ENCODE results near the gene ALLC.
"Not testable (repeated sequence)": the region's sequence is repeated elsewhere in the genome, so short reads cannot be mapped to it uniquely, and the experiment has no call there.

The ALLC gene

DNA sequence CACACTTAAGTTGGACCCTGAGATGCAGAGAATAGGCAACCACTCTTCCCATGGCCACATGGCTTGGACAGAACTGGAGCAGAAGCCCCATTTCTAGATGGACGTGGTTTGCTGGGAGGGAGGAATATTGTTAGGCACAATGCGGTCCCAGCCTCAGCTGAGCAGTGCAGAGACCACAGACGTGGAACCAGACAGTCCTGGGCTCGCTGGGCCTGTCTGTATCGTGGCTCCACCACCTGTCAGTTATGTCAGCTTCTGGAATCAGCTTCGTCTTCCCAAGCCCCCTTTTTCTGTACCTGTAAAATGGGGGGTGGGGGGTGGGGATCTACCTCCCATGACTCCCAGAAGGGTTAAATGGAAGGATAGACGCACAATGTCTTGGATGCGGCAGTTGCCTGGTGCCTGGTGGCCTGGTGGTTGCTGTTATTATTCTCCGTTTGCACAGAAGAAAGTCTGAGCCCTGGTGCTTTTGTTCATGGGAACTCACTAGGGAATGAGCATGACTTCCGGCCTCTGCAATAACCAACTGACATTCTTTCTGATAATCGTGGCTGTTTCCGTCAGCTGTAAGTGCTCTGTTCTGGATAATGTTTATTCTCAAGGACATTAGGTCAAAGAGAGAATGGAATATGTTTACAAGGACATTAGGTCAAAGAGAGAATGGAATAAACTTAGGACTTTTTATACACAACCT lies 31.7 kb upstream of the ALLC start:
- DNase-seq (ENCODE audit: low read depth in 3 of 3, low spot score in 1 of 3), result no peak

DNA sequence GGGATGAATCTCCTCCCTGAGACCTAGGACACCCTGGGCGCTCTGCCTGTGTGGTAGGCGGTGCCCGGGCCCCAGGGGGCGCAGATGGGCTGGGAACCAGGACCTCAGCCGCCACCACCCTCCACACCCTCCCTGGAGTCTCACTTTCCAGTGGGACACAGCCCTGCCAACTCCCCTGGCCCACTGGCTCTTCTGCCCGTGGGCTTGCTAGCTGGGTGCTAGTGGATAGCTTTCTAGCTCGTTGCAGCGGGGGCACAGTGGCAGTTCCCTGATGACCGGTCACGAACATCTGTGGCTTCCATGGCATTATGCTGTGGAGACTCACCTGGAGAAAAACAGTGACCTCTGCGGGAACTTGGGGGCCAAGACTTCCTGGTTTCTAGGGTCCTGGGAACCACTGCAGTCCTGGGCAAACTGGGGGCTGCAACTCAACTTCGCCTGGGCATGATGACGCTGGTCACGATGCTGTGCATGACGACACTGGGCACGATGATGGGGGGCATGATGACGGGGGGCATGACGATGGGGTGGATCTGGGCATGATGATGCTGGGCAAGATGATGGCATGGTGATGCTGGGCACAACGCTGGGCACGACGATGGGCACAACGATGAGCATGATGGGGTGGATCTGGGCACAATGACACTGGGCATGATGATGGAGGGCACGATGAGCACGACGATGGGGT lies 31.0 kb upstream of the ALLC start:
- no peak for DNase-seq (ENCODE audit: low read depth in 3 of 3, low spot score in 1 of 3)

DNA sequence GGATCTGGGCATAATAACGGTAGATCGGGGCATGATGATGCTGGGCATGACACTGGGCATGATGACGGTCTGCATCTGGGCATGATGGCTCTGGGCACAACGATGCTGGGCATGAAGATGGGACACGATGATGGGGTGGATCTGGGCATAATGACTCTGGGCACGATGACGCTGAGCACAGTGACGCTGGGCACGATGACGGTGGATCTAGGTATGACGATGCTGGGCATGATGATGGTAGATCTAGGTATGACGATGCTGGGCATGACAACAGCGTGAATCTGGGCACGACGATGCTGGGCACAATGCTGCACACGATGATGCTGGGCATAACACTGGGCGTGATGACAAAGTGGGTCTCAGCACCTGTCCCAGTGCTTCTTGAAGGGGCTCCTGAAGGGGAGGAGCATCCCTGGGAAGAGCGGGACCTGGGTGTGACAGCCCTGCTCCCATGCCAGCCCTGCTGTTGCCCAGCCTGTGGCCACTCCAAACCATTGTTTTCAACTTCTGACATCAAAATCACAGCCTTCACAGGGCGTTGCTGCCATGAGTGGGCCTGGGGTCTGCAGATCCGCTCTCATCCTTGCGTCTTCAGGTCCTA lies 30.4 kb upstream of the ALLC start:
- DNase-seq (ENCODE audit: low read depth in 3 of 3, low spot score in 1 of 3), result no peak

DNA sequence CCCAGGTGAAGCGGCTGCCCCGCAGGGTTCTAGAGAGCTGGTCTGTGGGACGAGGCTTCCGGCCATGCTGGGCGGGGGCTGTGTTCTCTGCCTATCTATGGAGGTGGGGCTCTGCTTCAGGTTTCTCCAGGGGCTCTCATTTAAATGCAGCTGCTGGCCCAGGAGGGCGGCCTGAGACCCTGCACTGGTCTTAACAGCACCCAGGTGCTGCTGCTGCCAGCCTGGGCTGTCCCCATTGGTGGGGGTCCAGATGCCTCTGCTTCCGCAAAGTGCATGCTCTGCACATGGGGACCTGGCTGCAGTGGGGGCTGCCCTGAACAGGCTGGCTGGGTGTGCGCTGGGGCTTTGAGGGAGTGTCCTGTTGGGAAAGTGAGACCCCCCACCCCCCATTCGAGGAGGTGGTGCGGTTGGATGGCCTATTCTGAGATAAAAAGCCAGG lies 29.7 kb upstream of the ALLC start:
- DNase-seq (ENCODE audit: low read depth in 3 of 3, low spot score in 1 of 3), result no peak

DNA sequence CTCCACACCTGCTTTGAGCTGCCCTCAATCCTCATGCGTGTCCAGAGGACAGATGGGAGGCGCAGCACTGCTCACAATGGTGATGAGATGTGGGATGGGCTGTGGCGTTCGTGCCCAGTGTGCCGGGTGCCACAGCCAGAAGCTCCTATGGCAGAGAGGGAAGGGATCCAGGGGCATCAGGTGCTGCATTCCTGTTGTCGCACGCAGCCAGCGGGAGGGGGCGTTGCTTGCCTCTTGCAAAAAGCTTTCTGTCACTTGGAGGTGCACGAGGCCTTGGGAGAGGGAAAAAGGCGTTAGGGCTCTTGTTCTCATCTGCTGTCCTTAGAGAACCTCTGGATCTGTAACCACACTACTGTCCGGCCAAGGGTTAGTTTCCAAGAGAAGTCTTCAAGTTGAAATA lies 29.2 kb upstream of the ALLC start:
- DNase-seq (ENCODE audit: low read depth in 3 of 3, low spot score in 1 of 3), result no peak

DNA sequence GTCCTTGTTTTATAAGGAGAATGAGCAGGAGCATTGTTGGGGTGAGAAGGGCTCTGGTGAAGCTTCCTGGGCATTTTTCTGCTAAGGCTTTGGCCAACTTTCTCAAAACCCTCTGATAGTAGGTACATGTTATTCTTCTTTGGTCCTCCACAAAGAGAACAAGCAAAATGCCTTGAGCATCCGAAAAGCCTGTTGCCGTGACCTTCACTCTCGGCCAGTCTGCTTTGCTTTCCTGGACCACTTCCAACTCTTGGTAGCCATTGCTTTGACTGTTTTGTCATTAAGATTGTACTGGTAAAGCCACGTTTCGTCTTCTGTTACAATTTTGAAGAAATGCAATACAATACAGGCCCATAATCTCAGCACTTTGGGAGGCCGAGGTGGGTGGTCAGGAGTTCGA lies 27.4 kb upstream of the ALLC start:
- DNase-seq (ENCODE audit: low read depth in 3 of 3, low spot score in 1 of 3), result no peak

DNA sequence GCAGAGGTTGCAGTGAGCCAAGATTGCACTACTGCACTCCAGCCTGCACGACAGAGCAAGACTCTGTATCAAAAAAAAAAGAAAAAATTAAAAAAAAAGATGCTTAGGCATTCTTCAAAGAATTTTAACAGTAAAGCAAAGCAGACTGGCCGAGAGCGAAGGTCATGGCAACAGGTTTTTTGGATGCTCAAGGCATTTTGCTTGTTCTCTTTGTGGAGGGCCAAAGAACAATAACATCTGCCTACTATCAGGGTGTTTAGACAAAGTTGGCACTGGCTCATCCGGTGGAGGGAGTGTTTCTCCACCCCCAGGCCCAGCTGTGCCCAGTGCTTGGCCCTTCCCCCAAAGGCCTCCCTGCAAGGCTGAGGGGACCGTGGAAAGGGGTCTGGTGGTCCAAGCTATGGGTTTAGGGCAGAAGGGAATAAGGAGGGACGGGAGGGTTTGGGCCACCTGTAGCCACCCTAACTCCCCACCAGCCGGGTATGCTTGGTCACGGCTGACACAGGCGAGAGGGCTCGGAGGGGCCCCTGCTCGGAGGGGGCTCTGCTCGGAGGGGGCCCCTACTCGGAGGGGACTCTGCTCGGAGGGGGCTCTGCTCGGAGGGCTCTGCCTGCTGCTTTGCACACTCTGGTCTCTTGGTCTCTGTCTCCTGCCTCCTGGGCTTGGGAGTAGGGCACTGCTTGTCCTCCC lies 26.7 kb upstream of the ALLC start:
- DNase-seq (ENCODE audit: low read depth in 3 of 3, low spot score in 1 of 3), result no peak

DNA sequence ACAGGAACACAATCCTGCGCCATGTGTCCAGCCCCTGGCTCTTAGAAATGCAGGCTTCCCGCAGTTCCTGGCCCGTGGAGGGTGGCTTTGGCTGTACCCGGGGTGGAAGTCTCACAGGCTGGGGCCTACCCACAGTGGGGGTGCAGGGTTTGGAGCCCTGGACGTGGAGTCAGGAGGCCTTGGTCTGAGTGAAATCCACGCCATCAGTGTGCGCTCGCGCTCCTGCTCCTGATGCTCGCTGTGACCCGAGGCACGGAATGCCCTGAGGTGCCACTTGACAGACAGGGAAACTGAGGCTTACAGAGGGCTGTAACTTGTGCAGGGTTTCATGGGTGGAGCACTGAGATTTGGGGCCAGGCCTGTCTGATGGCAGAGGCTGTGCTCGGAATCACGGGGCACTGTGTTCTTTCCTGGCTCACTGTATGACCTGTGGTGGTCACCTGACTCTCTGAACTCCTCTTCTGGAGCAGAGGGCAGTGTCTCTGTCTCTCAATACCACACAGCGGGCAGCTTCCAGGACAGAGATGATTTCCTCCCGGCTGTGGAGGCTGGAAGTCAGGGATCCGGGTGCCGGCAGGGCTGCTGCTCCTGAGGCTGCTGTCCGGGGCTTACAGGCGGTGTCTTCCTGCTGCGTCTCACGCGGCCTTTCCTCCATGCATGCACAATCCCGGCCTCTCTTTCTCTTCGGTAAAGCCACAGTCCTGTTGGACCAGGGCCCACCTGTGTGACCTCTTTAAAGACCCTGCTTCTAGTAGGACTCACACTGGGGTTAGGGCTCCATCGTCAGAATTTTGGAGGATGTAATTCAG lies 25.9 kb upstream of the ALLC start:
- no peak for DNase-seq (ENCODE audit: low read depth in 3 of 3, low spot score in 1 of 3)

DNA sequence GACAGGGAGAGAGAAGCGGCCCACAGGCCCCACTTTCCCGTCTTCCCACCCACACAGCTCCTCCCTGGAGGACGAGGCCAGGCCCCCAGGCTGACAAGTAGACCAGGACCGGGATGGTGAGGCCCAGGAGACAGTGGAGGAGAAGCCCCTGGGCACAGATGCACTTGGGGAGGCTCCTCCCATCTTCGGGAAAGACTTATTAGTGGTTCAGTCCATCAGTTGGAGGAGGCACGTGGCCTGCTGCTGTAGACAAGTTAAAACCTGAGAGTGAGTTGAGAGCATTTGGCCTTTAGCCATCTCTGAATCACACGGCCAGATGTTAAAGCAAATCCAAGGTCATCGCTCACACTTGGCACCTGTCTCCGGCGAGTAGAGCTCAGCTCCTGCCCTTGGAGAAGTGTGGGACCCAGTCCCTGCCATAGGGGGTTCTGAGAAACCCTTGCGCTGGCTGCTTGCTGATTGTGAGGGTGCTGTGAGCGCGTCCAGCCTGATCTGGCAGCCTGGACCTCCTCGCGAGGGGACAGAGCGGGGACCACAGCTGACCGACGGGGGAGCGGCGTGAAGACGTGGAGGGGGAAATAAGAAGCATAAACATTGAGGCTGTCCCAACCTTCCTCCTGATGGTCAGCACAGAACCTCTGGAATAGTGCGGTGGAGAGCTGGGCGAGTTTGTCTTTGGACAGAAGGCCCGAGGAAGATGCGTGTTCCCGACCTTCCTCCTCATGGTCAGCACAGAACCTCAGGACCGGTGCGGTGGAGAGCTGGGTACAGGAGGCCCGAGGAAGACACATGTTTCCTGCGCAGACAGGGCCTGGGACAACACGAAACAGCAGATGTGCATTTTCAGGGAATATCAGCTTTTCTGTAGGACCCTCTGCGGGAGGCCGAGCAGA lies 24.7 kb upstream of the ALLC start:
- DNase-seq (ENCODE audit: low read depth in 3 of 3, low spot score in 1 of 3), result no peak

DNA sequence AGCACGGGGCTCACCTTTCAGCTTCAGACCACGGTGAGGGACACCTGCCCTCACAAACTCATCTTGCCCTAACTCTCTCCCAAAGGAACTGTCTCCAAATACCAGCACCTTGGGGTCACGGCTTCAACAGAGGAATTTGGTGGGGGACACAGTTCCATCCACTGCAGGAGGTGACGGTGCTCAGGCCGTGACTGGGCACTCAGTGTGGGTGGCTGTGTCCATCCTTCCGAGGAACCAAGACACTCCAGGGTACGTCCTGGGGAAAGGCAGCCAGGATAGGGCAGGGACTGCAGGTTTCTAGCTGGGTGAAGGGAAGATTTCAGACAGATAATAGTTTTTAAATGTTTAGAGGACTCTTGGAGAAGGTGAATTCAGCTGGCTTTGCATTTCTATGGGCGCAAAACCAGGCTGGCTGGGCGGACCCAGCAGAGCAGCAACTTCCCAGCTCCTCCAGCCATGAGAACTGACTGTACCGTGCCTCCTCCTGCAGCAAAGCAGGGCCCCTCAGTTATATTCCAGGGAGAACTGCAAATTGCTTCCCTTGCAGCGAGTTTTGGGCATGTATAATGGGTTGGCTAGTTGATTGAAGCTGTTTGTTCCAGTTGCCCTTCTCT lies 23.9 kb upstream of the ALLC start:
- DNase-seq (ENCODE audit: low read depth in 3 of 3, low spot score in 1 of 3), result no peak

DNA sequence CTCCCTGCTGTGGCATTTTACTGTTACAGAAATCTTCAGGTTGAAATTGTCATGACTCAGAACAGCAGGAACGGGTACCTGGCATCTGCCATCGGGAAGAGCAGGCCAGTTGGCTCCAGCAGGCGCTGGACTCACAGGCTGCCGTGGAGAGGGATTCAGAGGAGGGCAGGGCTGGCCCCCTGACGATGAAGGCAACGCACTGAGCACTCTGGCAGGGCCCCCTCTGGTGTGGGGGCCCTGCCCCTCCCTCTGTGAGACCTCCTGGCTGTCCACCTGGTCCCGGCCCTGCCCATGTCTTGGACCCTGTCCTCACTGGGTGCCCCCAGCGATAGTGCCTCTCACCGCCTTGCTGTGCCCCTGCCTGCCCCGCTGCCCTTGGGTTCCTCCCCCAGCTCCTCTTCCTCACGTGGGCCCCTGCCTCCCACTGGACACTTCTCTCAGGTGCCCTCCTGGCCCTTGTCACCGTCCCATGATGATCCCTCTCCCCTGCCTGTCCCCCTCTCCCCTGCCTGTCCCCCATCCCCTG lies 23.3 kb upstream of the ALLC start:
- DNase-seq (ENCODE audit: low read depth in 3 of 3, low spot score in 1 of 3), result no peak

DNA sequence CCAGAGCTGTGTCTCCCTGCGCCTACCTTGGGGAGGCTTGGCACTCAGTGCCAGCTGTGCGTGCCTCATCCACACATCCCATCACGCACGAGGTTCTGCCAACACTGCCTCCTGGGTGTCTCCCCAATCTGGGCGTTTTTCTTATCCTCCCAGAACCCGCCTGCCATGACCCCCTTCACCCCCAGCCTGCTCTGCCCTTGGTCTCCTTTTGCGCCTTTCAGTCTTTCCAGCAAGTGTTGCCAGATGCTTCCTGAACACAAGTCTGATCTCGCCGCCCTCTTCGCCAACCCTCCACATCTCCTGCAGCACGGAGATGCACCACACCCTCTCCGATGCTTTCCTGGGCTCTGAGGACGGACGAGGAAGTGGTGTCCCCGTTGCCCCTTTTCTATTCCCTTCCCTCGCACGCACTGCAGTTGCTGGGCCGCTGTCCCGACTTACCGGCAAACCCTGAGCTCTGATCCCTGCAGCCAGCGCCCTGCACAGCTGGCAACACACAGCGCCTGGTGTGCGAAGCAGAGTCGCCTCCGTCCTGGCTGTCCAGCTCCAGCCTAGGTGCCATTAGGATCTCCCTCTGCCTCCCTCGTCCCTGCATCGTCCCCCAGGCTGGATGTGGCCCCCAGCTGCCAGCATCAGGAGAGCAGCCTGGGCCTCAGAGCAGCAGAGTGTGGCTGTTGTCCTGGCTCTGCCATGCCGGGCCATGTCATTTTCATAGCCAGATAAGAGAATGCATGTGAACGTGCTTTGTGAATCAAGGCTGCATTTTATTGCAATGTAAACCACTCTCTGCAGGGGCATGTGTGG lies 22.6 kb upstream of the ALLC start:
- no peak for DNase-seq (ENCODE audit: low read depth in 3 of 3, low spot score in 1 of 3)

DNA sequence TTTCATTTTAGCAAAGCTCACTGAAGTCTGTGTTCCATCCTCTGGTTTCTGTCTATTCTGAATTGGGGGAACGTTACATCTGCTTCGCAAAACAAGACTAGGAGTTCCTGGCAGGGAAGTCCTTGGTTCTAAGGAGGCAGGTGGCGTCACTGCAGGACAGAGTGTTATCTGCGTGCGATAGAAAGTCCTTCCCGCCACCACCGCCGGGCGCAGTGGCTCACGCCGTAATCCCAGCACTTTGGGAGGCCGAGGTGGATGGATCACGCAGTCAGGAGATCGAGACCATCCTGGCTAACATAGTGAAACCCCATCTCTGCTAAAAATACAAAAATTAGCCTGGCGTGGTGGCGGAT lies 22.0 kb upstream of the ALLC start:
- DNase-seq (ENCODE audit: low read depth in 3 of 3, low spot score in 1 of 3), result not testable (repeated sequence)

DNA sequence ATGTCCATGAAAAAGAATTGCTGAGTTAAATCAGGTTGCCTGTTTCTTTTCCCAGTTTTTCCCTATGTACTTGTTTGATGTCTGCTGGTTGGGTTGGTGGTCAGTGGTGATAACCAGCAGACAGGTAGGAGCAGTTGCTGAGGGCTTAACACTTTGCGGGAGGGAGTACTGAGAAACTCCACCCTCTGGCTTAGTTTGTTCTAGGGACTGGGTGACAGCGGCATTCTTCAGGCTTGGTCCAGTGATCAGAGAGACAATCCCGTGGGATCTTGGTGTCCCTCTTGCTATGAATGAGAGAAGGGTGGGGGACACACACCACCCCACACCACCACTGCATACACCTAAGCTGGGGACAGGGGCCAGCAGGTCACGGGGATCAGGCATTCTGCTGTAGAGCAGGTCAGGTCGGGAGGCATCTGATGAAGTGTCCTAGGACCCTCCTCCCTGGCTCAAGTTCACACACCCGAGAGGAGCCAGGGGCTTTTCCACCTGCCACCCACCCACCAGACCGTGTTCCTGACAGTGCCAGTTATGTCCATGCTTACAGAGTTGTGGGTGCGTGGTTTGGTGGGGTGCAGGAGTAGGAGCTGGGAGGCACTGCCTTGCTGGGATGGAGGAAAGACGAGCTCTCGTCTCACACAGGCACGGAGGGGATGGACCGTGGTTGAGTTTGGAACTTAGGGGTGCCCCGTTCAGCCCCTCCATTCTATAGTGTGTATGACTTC lies 21.3 kb upstream of the ALLC start:
- DNase-seq (ENCODE audit: low read depth in 3 of 3, low spot score in 1 of 3), result no peak

DNA sequence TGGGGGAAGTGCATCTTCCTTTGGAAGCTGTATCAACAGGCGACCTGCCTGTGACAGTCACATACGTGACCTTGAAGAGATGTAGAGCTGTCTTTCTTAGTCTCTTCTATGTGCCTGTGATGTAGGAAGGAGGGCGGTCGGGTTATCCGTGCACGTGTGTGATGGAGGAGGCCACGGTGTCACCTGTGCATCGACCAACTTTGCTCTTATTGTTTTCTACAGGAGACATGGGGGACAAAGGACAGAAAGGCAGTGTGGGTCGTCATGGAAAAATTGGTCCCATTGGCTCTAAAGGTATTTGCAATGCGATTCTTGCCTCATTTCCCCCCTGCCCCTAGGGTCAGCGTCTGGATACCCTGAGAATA lies 20.7 kb upstream of the ALLC start:
- DNase-seq (ENCODE audit: low read depth in 3 of 3, low spot score in 1 of 3), result no peak

DNA sequence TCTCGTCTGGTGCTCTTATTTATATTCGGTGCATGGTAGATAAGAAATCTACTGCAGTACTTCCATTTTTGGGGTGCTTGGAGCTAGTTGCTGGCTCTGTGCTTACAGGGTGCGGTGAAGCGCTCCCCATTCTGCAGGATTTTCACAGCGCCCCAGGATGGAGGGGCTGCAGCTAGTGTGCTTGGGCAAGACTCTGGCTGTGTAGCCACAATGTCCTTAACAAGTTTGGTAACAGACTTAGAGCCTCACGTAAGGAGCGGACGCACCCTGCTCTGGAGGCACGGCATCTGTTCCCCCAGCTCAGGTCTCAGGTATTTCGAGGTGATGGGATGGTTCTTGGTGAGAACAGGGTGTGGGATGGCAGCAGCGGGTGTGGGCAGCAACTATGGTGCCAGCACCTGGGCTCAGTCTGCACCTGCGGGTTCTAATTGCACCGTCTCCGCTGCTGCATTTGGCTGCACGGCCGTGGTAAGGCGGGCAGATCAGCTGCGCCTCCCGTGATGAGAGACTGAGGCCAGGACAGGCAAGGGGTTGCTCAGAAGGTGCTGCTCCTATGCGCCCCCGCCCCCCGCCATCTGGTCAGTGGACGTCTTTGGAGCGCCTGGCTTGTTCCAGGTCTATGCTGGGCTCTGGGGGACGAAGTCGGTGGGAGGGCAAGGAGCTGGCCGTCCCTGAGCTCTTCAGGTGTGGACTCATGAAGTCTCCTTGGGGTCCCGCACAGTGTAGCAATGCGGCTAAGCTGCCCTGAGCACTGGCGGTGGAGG lies 20.1 kb upstream of the ALLC start:
- DNase-seq (ENCODE audit: low read depth in 3 of 3, low spot score in 1 of 3), result no peak

DNA sequence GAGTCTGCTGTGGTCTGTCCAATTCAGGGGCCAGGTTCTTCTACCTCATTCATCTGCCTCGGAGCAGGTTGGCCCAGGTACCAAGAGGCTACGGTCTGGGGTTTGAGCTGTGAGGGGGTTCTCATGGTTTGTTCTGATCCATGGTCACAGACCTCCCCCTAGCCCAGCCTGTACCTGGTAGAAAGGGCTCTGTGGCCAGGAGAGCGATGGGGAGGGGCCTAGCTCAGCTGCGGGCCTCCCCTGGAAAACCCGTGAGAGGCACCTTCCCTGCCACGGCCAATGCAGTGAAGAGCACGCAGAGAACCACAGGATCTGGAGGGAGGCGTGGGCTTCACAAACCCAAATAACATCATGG lies 19.6 kb upstream of the ALLC start:
- DNase-seq (ENCODE audit: low read depth in 3 of 3, low spot score in 1 of 3), result no peak

Data from stimulated activated CD4-positive, alpha-beta T cell treated with anti-CD3 and anti-CD28 coated beads, TNF-alpha, amount 100 ng/mL, for 1 hour (primary cell).